COR-L47 (cell line): ENCODE results near the gene PSMC2.
"Not testable (repeated sequence)": the region's sequence is repeated elsewhere in the genome, so short reads cannot be mapped to it uniquely, and the experiment has no call there.

Source experiments
- DNase-seq: peaks from one replicate; lab custom pipeline; 2025; lab: John Stamatoyannopoulos, UW

PSMC2 gene

DNA sequence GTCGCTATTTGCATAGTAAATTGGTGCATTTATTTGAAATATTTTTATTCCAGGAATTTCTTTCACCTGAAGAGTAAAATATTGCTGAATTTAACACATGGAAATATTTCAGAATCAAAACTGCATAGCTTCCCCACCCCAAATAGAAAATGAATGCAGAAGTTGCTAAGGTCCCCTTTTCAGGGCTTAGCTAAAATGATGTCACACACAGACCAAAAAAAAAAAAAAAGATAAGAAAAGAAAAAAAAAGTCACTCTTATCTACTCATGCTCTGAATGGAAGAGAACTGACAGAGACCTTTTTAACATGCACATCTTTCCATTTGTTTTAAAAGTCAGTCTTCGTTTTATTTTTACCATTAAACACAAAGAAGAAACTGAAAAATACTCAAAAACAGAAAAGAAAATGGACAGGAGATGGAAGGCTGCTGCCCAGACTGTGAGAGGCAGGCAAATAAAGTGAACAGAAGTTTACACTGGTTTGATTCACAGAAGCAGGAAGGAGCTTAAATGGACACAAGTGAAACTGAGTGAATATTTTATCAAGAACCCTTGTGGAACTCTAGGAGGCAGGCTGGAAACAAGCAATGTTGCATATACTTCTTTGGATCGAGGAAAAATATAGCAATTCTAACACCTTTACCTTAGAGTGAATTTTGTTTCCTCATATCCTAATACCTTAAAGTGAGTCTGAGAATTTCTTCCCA is 32.0 kb downstream of the PSMC2 start:
- no peak for DNase-seq

DNA sequence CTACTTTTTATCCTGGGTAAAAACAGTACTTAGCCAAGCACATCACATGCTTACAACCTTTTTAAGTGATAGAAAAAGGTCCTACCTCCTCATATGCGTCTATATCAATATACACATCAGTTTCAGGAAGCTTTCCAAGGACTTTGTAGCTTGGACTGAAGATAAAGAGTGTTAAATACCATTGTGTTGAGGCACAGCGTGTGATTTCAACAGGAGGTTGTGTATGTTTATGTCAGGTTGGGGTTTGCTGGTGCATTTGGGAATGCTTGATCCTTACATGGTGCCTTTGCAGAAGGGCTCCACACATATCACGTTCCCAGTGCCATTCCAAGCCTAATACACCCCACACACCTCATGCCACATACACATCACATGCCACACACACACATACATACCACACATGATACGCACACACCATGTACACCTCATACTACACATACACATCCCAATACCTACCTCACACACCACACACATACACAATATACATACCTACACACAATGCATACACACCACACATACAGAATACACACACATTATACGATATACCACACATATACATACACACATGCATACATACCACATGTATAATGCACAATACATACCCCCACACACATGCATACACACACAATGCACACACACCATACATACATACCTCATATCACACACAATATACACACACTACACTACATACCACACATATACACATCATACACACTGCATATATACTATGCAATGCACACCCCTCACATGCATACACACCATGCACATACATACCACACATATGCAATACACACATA is 33.1 kb downstream of the PSMC2 start:
- no peak for DNase-seq

GRCh38 chr7:103381280-103382031 is 34.0 kb downstream of the PSMC2 start:
- DNase-seq = no peak

- DNase-seq = no peak
Measured at GRCh38 chr7:103382032-103382402, 34.6 kb downstream of the PSMC2 start.

GRCh38 chr7:103387242-103387641 is 39.8 kb downstream of the PSMC2 start:
- DNase-seq = no peak

GRCh38 chr7:103388469-103389140 is 41.2 kb downstream of the PSMC2 start:
- DNase-seq = no peak

- no peak for DNase-seq
Measured at GRCh38 chr7:103389263-103389662, 41.8 kb downstream of the PSMC2 start.

DNA sequence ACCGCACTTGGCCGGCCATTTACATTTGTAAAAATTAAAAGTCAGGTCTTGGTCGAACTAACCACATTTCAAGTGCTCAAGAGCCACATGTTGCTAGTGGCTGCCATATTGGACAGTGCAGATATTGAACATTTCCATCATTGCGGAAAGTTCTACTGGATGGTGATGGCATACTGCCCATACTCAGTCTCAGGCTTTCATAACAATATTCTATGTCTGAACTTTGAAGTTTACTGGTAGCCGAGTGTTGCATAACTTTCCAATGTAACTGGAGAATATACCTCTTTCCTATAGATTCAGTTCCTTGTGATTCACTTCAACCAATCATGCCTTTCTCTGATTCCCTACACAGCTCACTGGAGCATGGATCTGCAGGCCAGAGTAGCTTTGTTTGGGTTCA is 43.7 kb downstream of the PSMC2 start:
- no peak for DNase-seq

DNA sequence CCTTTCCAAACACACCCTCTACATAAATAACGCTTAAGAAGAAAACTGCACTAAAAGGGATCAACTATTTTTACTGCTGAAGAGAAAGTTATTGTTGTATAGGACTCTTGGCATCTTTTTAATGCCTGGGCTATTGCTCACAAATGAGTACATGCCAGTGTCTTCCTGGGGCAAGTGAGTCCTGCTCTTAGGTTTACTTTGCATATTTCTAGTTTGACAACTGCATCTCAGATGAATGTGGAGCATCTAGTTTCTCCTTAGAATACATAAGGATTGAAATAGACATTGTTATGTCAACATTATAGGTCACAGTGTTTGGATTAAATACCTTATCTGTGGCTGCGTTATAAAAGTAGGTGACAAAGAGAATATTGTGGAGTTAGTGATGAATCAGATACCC is 44.5 kb downstream of the PSMC2 start:
- no peak for DNase-seq

DNA sequence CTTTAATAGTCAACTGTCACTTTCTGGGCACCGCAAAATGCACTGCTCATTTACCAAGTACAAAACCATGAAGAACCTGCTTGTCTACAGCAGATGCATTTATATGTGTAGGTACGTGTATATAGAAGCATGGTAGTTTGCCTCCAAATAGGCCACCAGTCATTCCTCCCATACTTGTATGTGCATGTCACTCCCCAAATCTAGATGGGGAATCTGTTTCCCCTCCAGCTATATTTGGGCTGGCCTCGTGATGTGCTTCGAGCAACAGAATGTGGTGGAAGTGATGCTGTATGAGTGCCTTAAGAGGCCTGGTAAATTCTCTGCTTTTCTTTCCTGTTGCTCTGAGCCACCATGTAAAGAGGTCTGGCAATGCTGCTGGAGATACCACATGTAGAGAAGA is 47.1 kb downstream of the PSMC2 start:
- no peak for DNase-seq

GRCh38 chr7:103395071-103395470 is 47.6 kb downstream of the PSMC2 start:
- DNase-seq = no peak

- no peak for DNase-seq
Measured at GRCh38 chr7:103396471-103396870, 49.0 kb downstream of the PSMC2 start.

GRCh38 chr7:103398483-103399127 is 51.2 kb downstream of the PSMC2 start:
- DNase-seq = no peak

- not testable (repeated sequence) for DNase-seq
Measured at GRCh38 chr7:103399687-103400086, 52.2 kb downstream of the PSMC2 start.

DNA sequence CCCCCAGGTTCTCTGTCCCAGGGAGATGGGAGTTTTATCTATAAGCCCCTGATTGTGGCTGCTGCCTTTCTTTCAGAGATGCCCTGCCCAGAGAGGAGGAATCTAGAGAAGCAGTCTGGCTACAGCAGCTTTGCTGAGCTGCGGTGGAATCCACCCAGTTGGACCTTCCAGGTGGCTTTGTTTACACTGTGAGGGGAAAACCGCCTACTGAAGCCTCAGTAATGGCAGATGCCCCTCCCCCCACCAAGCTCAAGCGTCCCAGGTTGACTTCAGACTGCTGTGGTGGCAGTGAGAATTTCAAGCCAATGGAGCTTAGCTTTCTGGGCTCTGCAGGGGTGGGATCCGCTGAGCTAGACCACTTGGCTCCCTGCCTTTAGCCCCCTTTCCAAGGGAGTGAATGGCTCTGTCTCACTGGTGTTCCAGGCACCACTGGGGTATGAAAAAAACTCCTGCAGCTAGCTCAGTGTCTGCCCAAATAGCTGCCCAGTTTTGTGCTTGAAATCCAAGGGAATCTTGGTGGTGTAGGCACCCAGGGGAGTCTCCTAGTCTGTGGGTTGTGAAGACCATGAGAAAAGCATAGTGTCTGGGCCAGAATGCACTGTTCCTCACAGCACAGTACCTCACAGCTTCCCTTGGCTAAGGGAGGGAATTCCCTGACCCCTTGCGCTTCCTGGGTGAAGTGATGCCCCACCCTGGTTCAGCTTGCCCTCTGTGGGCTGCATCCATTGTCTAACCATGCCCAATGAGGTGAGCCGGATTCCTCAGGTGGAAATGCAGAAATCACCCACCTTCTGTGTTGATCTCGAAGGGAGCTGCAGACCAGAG is 58.6 kb downstream of the PSMC2 start:
- DNase-seq = not testable (repeated sequence)

DNA sequence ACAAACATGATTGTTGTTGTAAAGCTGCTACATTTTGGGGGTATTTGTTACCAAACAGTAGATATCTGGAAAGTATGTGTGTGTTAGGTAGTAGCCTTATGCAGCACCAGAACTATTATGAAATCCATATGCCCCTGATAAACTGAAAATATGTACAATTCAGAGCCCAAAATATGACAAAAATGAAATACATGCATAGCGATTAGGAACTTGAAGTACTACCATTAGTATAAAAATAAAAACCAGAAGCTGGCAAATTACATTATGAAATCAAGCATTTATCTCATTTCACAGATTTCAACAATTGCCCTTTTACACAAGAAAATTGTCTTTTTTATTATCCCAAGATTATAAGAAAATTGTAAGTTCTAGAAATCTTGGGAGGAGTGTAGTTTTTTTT is 64.7 kb downstream of the PSMC2 start:
- DNase-seq = no peak

DNA sequence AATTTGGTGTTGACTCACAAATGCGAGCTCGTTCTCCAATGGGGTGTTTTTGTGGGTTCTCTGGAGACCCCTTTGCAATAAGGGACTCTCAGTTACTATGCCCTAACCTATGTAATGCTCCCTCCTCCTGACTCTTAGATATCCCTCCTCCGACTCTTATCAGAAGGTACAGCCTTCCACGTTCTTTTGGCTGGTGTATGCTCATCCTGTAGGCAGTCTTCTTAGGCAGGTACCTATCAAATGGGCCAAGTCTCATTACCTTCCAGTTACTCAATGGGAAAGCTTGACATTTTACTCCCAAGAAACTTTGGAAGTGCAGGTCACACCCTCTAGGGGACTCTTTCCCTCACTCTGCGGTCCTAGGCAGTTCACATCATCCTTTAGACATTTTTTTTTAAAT is 66.0 kb downstream of the PSMC2 start:
- DNase-seq = no peak

DNA sequence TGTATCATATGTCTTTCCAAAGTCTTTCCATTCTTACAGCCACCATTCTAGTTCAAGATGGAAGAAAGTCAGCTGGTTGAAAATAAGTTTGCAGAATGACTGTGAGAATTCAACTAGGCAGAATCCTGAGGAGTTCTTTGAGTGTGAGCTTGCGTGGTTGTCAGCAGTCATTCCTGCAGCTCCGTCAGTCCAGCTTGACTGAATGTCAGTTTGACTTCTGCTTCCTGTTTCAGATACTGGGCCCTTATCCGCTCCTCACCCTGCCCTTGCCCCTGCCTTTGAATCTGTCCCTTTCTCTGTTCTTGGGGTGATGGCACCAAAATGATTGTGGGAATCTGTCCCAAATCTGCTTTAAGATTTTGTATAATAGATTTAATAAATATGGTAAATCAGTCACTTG is 70.8 kb downstream of the PSMC2 start:
- no peak for DNase-seq
